ENCODE data around the gene OR13C3. TPM values are rescaled to one million over a fixed set of nuclear protein-coding genes. Genes with fewer than 3 reads are reported as not detected.

OR13C3 gene
- polyA plus RNA-seq, 3 donors, result not detected

- no peaks in the 10 kb centered on the region for H4K20me1 ChIP-seq (ENCODE audit: insufficient read depth, low read length)
- TF ChIP-seq, protein P1, sequence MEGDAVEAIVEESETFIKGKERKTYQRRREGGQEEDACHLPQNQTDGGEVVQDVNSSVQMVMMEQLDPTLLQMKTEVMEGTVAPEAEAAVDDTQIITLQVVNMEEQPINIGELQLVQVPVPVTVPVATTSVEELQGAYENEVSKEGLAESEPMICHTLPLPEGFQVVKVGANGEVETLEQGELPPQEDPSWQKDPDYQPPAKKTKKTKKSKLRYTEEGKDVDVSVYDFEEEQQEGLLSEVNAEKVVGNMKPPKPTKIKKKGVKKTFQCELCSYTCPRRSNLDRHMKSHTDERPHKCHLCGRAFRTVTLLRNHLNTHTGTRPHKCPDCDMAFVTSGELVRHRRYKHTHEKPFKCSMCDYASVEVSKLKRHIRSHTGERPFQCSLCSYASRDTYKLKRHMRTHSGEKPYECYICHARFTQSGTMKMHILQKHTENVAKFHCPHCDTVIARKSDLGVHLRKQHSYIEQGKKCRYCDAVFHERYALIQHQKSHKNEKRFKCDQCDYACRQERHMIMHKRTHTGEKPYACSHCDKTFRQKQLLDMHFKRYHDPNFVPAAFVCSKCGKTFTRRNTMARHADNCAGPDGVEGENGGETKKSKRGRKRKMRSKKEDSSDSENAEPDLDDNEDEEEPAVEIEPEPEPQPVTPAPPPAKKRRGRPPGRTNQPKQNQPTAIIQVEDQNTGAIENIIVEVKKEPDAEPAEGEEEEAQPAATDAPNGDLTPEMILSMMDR (IDR thresholded peaks at IDR 0.05), result no peak
- H3K27me3 Mint-ChIP-seq (ENCODE audit: low read depth in 3 of 3), result no peaks in the 10 kb centered on the region
- no peaks in the 10 kb centered on the region for H3K36me3 Mint-ChIP-seq
- peaks cover 0 to 3% (median 0%) of the 10 kb centered on the region in 7 donors for H3K9me3 Mint-ChIP-seq
- no peaks in the 10 kb centered on the region for H3K4me1 Mint-ChIP-seq
- no peaks in the 10 kb centered on the region for H3K79me2 ChIP-seq (ENCODE audit: insufficient read depth, low read length)
- no peaks in the 10 kb centered on the region for H3K4me1 ChIP-seq (ENCODE audit: control insufficient read depth in 1 of 2, insufficient read depth in 2 of 2, low read length in 2 of 2)
- no peak overlapping the region for H3K4me3 Mint-ChIP-seq
- no peaks in the 10 kb centered on the region for H3K9me3 ChIP-seq (replicated peaks in 1 of 2; ENCODE audit: control insufficient read depth in 1 of 2, insufficient read depth in 1 of 2, low read length in 2 of 2)
- no peak overlapping the region for H3K4me2 ChIP-seq (replicated peaks; ENCODE audit: extremely low read depth, low read length, poor library complexity, severe bottlenecking)
- intact Hi-C loops (cut with micrococcal nuclease), result no loop called here
- no peaks in the 10 kb centered on the region for H3K36me3 ChIP-seq (replicated peaks in 1 of 2; ENCODE audit: control insufficient read depth in 1 of 2, insufficient read depth in 2 of 2, low read length in 2 of 2)
- no peak overlapping the region for H3K9ac ChIP-seq (ENCODE audit: insufficient read depth, low read length, poor library complexity, severe bottlenecking)
- no peak overlapping the region for H3K4me3 ChIP-seq (replicated peaks in 1 of 3; ENCODE audit: low read depth in 2 of 3, low read length in 3 of 3)
- no peak overlapping the region for H3K27ac ChIP-seq (ENCODE audit: low read depth in 1 of 2, low read length in 2 of 2)
- no peak overlapping the region for H2AFZ ChIP-seq (ENCODE audit: insufficient read depth, low read depth, low read length, poor library complexity, severe bottlenecking)
- H3K27ac Mint-ChIP-seq, result no peak overlapping the region
- WGBS (ENCODE audit: insufficient coverage), result 100% methylated on average over 2 of the region's 5 CpGs
- DNase-seq, result no peak
- no peaks in the 10 kb centered on the region for H3K27me3 ChIP-seq (ENCODE audit: control insufficient read depth in 2 of 2, insufficient read depth in 2 of 2, low read length in 2 of 2)
These were observed 21.8 kb downstream of the OR13C3 start for GRCh38 chr9:104514901-104515300.

DNA sequence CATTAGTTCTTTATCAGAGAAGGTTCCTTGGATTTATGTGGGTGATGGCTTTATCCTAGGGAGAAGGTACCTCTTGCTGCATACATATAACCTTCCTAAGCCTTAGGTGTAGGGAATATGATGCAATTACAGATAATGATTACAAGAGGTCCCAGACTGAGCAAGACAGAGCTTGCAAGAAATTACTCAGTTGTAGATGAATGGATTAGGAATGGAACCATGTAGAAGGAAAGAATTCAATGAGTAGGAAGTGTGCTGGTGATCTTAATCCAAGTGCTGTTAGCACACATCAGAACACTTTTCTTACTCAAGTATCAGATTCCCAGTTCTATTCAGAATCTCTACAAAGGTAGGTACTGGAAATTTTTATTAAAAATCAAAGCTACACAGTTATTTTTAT lies 30.1 kb downstream of the OR13C3 start:
- H3K4me3 ChIP-seq (replicated peaks in 1 of 3; ENCODE audit: low read depth in 2 of 3, low read length in 3 of 3), result no peak overlapping the region
- H3K9me3 Mint-ChIP-seq, result peaks cover 0 to 4% (median 2%) of the 10 kb centered on the region in 7 donors
- H3K9ac ChIP-seq (ENCODE audit: insufficient read depth, low read length, poor library complexity, severe bottlenecking), result no peak overlapping the region
- no peak overlapping the region for H3K27ac Mint-ChIP-seq
- H2AFZ ChIP-seq (ENCODE audit: insufficient read depth, low read depth, low read length, poor library complexity, severe bottlenecking), result no peak overlapping the region
- no peaks in the 10 kb centered on the region for H3K79me2 ChIP-seq (ENCODE audit: insufficient read depth, low read length)
- no peaks in the 10 kb centered on the region for H3K36me3 ChIP-seq (replicated peaks in 1 of 2; ENCODE audit: control insufficient read depth in 1 of 2, insufficient read depth in 2 of 2, low read length in 2 of 2)
- H3K9me3 ChIP-seq (replicated peaks in 1 of 2; ENCODE audit: control insufficient read depth in 1 of 2, insufficient read depth in 1 of 2, low read length in 2 of 2), result no peaks in the 10 kb centered on the region
- no peaks in the 10 kb centered on the region for H3K4me1 Mint-ChIP-seq
- H3K36me3 Mint-ChIP-seq, result no peaks in the 10 kb centered on the region
- H3K4me2 ChIP-seq (replicated peaks; ENCODE audit: extremely low read depth, low read length, poor library complexity, severe bottlenecking), result no peak overlapping the region
- H4K20me1 ChIP-seq (ENCODE audit: insufficient read depth, low read length), result no peaks in the 10 kb centered on the region
- H3K4me1 ChIP-seq (ENCODE audit: control insufficient read depth in 1 of 2, insufficient read depth in 2 of 2, low read length in 2 of 2), result no peaks in the 10 kb centered on the region
- no peaks in the 10 kb centered on the region for H3K27me3 ChIP-seq (ENCODE audit: control insufficient read depth in 2 of 2, insufficient read depth in 2 of 2, low read length in 2 of 2)
- no peak overlapping the region for H3K4me3 Mint-ChIP-seq
- H3K27me3 Mint-ChIP-seq (ENCODE audit: low read depth in 3 of 3), result peaks cover 0 to 2% (median 0%) of the 10 kb centered on the region in 3 donors
- H3K27ac ChIP-seq (ENCODE audit: low read depth in 1 of 2, low read length in 2 of 2), result no peak overlapping the region
- TF ChIP-seq, protein P1 (IDR thresholded peaks at IDR 0.05), result no peak
- intact Hi-C loops (cut with micrococcal nuclease), result no loop called here
- DNase-seq, result no peak
